HAP-1 (cell line): Measurements from ENCODE around the gene FGGY.
A peak's percentile ranks its signal among the peaks of the same experiment; 100 is the strongest.
"Not testable (repeated sequence)": the region's sequence is repeated elsewhere in the genome, so short reads cannot be mapped to it uniquely, and the experiment has no call there.

Experiments used
- DNase-seq, 2 experiments: peaks; one replicate each; pipeline ENCODE4 v3.0.0-alpha.2; 2016 to 2020; ENCODE audit warnings: low spot score in 2 of 2
- H3K27me3 ChIP-seq: fragments of 250-450 bp; sonication (Bioruptor Pico); 2 replicates; pipeline ENCODE4 v1.5.1; 2020; ENCODE audit warnings: low read depth, mild to moderate bottlenecking, moderate library complexity
- H3K36me3 ChIP-seq: fragments of 250-450 bp; sonication (Bioruptor Pico); replicated peaks from 2 replicates; pipeline ENCODE4 v1.5.1; 2020; ENCODE audit warnings: mild to moderate bottlenecking
- H3K4me1 ChIP-seq: fragments of 250-450 bp; sonication (Bioruptor Pico); 2 replicates; pipeline ENCODE4 v1.5.1; 2020; ENCODE audit warnings: mild to moderate bottlenecking
- H3K4me3 ChIP-seq: fragments of 250-450 bp; sonication (Bioruptor Pico); 2 replicates; pipeline ENCODE4 v1.5.1; 2020; ENCODE audit warnings: mild to moderate bottlenecking, moderate library complexity
- H3K9me3 ChIP-seq: fragments of 250-450 bp; sonication (Bioruptor Pico); 2 replicates; pipeline ENCODE4 v1.5.1; 2020; ENCODE audit warnings: mild to moderate bottlenecking, moderate library complexity
- in situ Hi-C: fragments of 300-500 bp; cut with MboI; formaldehyde crosslinking; loops from 3 replicates; pipeline ENCODE4 v1.14.3; 2020; ENCODE audit warnings: low sequenced_read_pairs, inconsistent platforms, mixed read lengths

The FGGY gene

DNA sequence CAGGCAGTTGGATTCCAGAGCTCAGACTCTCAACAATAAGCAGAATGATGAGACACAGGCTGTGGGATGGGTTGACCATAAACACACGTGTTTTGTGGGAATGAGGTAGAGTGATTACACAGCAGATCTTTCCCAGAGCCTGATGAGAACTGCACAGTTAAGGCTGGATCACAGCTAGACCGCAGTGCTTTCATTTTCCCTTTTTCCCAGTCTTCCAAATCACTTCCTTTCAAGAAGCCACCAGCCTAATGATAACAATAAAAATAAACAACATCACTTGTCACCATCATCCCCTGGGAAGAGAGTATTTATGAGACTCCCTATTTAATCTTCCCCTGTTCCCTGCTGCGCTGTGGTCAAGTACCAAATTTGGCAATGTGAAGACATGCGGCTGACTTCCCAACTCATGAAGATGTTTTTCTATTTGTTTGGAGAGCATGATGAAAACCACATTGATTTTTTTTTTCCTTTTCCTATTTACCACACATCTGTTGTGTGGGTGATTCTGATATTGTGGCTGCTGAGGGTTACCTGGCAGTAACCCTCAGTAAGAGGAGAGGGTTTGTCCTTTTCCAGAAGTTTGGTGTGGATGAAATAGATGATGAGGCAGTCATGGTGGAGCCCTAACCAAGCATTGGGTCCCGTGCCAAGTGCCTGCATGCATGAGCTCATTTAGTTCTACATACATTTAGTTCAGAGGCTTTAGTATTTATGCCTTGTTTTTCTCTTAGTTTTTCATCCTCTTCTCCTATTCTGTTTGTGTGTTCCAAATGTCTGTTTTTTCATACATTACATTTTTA, 268.9 kb downstream of the FGGY start:
- in situ Hi-C loops: no loop called here
- no peak overlapping the region for H3K4me3 ChIP-seq
- H3K9me3 ChIP-seq: no peaks in the 10 kb centered on the region
- H3K27me3 ChIP-seq: no peaks in the 10 kb centered on the region
- H3K4me1 ChIP-seq: no peaks in the 10 kb centered on the region
- DNase-seq: no peak
- no peaks in the 10 kb centered on the region for H3K36me3 ChIP-seq

DNA sequence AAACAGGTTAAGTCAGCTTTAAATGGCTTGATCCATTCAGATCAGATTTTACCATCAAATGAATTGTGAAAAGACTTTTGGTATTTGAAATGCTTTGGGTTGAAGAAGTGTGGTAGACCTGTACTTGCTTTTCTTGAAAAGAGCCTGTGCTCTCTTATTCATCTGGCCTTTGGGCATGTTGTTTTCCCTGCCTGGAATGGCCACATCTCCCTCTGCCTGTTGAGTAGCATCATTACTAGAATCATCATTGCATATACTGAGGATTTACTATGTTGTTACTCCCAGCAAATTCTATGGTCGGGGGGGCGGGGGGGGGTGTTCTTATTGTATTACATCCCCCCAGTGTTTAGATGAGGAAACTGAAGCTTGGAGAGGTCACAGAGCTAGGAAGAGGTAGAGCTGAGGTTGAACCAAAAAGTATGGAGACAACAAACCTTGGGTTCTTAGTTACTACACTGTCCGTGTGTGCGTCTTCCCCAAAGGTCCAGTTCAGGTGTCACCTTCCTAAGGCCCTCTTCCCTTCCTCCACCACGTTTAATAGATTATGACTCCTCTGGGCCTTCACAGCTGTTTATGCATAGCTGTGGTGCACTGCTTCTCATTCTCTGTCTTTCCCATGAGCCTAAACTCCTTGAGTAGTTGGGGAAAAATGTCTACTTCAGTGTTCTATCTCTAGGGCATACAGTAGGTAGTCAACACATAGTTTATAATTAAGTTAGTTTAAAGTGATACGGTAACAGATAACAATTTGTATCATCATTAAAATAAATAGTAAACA, 271.5 kb downstream of the FGGY start:
- no peaks in the 10 kb centered on the region for H3K27me3 ChIP-seq
- in situ Hi-C loops: no loop called here
- DNase-seq: no peak
- no peaks in the 10 kb centered on the region for H3K9me3 ChIP-seq
- H3K36me3 ChIP-seq: no peaks in the 10 kb centered on the region
- H3K4me3 ChIP-seq: no peak overlapping the region
- H3K4me1 ChIP-seq: no peaks in the 10 kb centered on the region

GRCh38 chr1:59569198-59569597, 272.3 kb downstream of the FGGY start:
- DNase-seq: no peak
- no peaks in the 10 kb centered on the region for H3K9me3 ChIP-seq
- H3K4me3 ChIP-seq: no peak overlapping the region
- no peaks in the 10 kb centered on the region for H3K36me3 ChIP-seq
- no peaks in the 10 kb centered on the region for H3K27me3 ChIP-seq
- in situ Hi-C loops: no loop called here
- no peaks in the 10 kb centered on the region for H3K4me1 ChIP-seq

DNA sequence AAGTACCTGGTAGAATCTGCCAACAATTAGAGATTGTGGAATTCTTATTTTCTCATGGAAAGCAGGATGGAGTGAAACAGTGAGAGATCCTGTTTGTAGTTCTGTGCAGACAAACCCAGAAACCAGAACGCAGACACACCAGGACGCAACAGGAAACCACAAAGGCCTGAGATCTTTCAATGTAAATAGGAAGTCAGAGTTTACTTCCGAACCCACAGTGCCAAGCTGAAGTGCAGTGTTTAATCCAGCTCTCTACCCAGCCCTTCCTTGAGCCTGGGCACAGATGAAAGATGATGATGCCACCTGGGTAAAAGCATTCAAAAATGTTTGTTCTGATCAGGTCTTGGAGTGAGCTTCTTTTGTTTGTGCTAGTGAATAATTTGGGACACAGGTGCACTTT, 273.6 kb downstream of the FGGY start:
- in situ Hi-C loops: no loop called here
- Histone ChIP-seq H3K36me3 (no peaks in the 10 kb centered on the region), H3K4me3 (no peak overlapping the region), H3K4me1 (no peaks in the 10 kb centered on the region), H3K27me3 (no peaks in the 10 kb centered on the region), H3K9me3 (no peaks in the 10 kb centered on the region)
- no peak for DNase-seq

DNA sequence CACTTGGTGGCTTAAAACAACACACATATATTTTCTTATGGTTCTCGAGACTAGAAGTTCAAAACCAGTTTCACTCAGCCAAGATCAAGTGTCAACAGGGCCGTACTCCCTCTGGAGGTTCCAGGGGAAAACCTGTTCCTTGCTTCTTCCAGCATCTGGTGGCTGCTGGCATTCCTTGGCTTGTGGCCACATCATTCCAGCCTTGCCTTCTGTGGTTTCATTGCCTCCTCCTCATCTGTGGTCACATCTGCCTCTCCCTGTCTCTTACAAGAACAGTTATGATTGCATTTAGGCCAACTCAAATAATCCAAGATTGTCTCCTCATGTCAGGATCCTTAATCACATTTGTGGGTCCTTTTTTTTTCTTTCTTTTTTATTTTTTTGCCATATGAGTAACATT, 277.2 kb downstream of the FGGY start:
- in situ Hi-C loops: no loop called here
- no peak for DNase-seq
- Histone ChIP-seq H3K4me3 (no peak overlapping the region), H3K9me3 (no peaks in the 10 kb centered on the region), H3K27me3 (no peaks in the 10 kb centered on the region), H3K4me1 (no peaks in the 10 kb centered on the region), H3K36me3 (no peaks in the 10 kb centered on the region)

- no peaks in the 10 kb centered on the region for H3K27me3 ChIP-seq
- in situ Hi-C loops: no loop called here
- no peaks in the 10 kb centered on the region for H3K9me3 ChIP-seq
- H3K4me1 ChIP-seq: no peaks in the 10 kb centered on the region
- H3K36me3 ChIP-seq: no peaks in the 10 kb centered on the region
- DNase-seq: no peak
- no peak overlapping the region for H3K4me3 ChIP-seq
These were observed 280.9 kb downstream of the FGGY start for GRCh38 chr1:59577774-59578173.

DNA sequence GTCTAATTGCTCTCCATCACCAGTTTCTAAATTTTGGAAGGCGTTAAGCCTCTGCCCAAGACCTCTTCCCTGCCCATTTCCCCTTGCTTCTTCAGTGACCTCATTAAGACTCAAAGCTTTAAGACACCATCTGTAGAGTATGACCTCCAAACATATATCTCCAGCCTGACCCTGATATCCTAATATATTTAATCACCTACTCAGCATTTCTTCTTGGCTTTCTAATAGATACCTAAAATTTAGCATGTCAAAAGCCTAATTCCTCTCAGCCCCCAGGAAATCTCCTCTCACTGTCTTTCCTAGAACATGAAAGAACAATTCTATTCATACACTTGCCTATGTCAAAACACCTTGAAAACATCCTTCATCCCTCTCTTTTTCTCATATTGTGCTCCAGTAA, 282.3 kb downstream of the FGGY start:
- Histone ChIP-seq H3K4me3 (no peak overlapping the region), H3K27me3 (no peaks in the 10 kb centered on the region), H3K36me3 (no peaks in the 10 kb centered on the region), H3K4me1 (no peaks in the 10 kb centered on the region), H3K9me3 (no peaks in the 10 kb centered on the region)
- no peak for DNase-seq
- in situ Hi-C loops: no loop called here

GRCh38 chr1:59580257-59580656, 283.4 kb downstream of the FGGY start:
- Histone ChIP-seq H3K4me1 (no peaks in the 10 kb centered on the region), H3K36me3 (no peaks in the 10 kb centered on the region), H3K27me3 (no peaks in the 10 kb centered on the region), H3K9me3 (no peaks in the 10 kb centered on the region), H3K4me3 (no peak overlapping the region)
- no peak for DNase-seq
- in situ Hi-C loops: no loop called here

DNA sequence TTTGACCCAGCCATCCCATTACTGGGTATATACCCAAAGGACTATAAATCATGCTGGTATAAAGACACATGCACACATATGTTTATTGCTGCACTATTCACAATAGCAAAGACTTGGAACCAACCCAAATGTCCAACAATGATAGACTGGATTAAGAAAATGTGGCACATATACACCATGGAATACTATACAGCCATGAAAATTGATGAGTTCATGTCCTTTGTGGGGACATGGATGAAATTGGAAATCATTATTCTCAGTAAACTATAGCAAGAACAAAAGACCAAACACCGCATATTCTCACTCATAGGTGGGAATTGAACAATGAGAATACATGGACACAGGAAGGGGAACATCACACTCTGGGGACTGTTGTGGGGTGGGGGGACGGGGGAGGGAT, 295.5 kb downstream of the FGGY start:
- H3K9me3 ChIP-seq, in situ Hi-C loops, H3K27me3 ChIP-seq, H3K36me3 ChIP-seq, DNase-seq, H3K4me3 ChIP-seq: not testable (repeated sequence)
- H3K4me1 ChIP-seq: peaks cover 17% of the 10 kb centered on the region

GRCh38 chr1:59592924-59593323, 296.0 kb downstream of the FGGY start:
- Histone ChIP-seq H3K36me3 (no peaks in the 10 kb centered on the region), H3K4me3 (no peak overlapping the region), H3K4me1 (peaks cover 17% of the 10 kb centered on the region), H3K9me3 (no peaks in the 10 kb centered on the region), H3K27me3 (no peaks in the 10 kb centered on the region)
- in situ Hi-C loops: no loop called here
- DNase-seq: no peak

DNA sequence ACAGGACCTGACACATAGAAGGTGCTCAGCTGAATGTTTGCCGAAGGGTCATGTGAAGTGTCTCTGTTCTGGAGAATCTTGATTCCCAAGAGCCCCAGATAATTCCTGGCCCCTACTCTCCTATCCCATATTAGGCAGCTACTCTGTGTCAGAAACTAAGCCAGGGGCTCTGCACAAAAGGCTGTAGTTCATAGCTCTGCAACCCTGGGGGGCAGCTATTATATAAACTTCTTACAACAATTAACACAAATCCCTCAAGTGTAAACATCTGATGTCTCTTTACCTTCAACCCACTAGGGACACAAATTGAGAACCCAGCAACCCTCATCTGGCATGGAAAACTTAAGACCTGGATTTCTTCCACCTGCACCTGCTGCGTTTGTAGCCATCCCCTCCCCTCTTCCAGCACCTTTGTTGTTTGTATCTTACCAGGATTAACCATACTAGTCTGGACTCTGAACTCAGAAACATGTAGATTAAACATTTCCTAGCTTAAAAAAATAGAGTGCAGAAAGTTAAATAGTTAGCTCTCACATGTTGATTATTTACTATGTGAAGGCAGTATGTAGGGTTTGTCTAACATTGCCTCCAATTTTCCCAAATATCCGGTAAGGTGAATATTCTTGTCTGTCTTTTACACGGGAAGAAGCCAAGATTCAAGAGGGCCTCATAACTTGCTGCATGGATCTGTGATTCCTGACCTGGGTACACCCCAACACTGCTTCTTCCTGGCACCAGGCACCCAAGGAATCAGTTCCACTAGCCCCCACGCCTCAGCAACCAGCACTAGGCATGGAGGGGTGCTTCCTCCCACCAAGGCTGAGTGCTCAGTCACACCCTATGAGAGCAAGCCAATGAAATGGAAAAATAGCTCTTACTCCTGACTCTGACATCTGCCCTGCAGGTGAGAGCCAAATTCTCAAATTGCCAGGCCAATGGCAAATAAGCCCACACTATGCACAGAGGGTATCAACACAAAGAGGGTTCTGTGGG, 297.2 kb downstream of the FGGY start:
- Histone ChIP-seq H3K27me3 (no peaks in the 10 kb centered on the region), H3K36me3 (no peaks in the 10 kb centered on the region), H3K9me3 (no peaks in the 10 kb centered on the region), H3K4me1 (peaks cover 17% of the 10 kb centered on the region), H3K4me3 (no peak overlapping the region)
- DNase-seq: no peak
- in situ Hi-C loops: no loop called here

DNA sequence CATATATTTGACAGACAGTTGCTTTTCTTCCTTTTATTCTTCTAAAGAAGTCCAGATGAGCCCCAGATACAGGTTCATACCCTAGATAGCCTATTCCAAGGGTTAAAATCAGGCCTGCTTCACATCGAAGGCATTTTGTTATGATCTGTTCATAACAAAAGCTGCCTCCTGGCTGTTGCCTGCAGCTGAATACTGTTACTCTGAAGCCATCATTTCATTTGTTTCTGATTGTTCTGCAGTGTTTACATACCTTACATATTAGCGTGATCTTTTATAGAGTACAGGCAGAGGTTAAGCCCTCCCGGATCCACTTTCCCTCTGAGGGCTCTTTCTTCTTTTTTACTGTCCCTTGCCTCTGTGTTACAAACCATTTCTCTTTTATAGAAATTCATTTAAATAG, 298.9 kb downstream of the FGGY start:
- Histone ChIP-seq H3K4me1 (peaks cover 17% of the 10 kb centered on the region), H3K27me3 (no peaks in the 10 kb centered on the region), H3K36me3 (no peaks in the 10 kb centered on the region), H3K4me3 (no peak overlapping the region), H3K9me3 (no peaks in the 10 kb centered on the region)
- DNase-seq: peak; percentile 60 to 93
- in situ Hi-C loops: no loop called here

DNA sequence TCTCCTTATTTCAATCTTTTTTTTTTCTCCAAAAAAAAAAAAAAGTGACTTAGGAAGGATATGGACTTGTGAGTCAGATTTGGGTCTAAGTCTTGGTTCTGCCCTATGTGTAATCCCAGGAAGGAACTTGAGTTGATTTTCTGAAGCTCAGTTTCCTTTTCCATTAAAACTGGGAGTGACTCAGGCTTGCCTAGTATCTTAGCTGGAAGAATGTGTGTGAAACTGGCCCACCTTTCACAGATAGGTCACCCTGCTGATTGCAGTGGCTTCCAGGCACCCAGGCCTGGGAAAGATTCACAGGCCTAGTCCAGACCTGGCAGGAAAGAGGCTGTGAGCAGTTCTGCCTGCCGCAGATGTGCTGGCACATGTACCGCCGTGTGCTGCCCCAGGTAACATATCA, 299.5 kb downstream of the FGGY start:
- Histone ChIP-seq H3K4me3 (no peak overlapping the region), H3K27me3 (no peaks in the 10 kb centered on the region), H3K36me3 (no peaks in the 10 kb centered on the region), H3K9me3 (no peaks in the 10 kb centered on the region), H3K4me1 (peaks cover 17% of the 10 kb centered on the region)
- in situ Hi-C loops: no loop called here
- no peak for DNase-seq
